Inferior parietal cortex (tissue), 1 donor: ENCODE measurements around the gene DDX53.

ENCODE experiments used
- DNase-seq: peaks from one replicate; pipeline ENCODE4 v3.0.0-alpha.2; 2016; ENCODE audit errors: extremely low spot score

Gene DDX53

GRCh38 chrX:23048806-23049573 is 49.2 kb downstream of the DDX53 start:
- DNase-seq, result no peak

- no peak for DNase-seq
These were observed 52.6 kb downstream of the DDX53 start for GRCh38 chrX:23052324-23052723.
